HCT116 (cell line): ENCODE measurements around the gene CPM. TPM values are rescaled to one million over a fixed set of nuclear protein-coding genes. Genes with fewer than 3 reads are reported as not detected.

Source experiments
- ATAC-seq: fragments of 200-7000 bp; cut with Tn5 transposase; 2 replicates; pipeline ENCODE4 v1.9.1; 2020; ENCODE audit warnings: mild to moderate bottlenecking, moderate library complexity
- BruUV-seq: library from RNA; stranded (reverse); fragments of 400-500 nt; replicated peaks from 2 replicates; lab custom pipeline; 2021; lab: Mats Ljungman, UMichigan
- CTCF ChIA-PET: fragments of 300-600 bp; sonication (Branson Sonifier 250); formaldehyde crosslinking; loops from one replicate; lab custom pipeline; 2021; ENCODE audit warnings: antibody characterized with exemption; lab: Charles Lee
- POLR2A ChIA-PET: fragments of 300-600, 350-600 bp; sonication (Branson Sonifier 250); formaldehyde crosslinking; loops from one replicate; lab custom pipeline; 2021; ENCODE audit warnings: antibody characterized with exemption; lab: Charles Lee
- RAD21 ChIA-PET, 2 experiments: fragments of 300-600 bp; sonication (Branson Sonifier 250); formaldehyde crosslinking; loops; one replicate each; lab custom pipeline; 2023; ENCODE audit warnings: low total read pairs in 2 of 2; ENCODE audit not compliant: uncharacterized antibody in 2 of 2, unreplicated experiment in 2 of 2, low non-redundant PET in 1 of 2; lab: Charles Lee
- DNase-seq: peaks from one replicate; pipeline ENCODE4 v3.0.0-alpha.2; 2010; ENCODE audit warnings: low read depth, low spot score
- H2AFZ ChIP-seq: fragments of 200-600 bp; shearing (Covaris generic), sonication (generic); 2 replicates; pipeline ENCODE4 v1.6.1; 2017; ENCODE audit warnings: low read depth, mixed run types, mixed read lengths, antibody characterized with exemption, low read length; ENCODE audit not compliant: poor library complexity, severe bottlenecking
- H3K27ac ChIP-seq: 2 replicates; pipeline ENCODE4 v1.5.1; 2012; ENCODE audit warnings: low read depth, low read length
- H3K27me3 ChIP-seq: fragments of 200-600 bp; sonication (generic); 2 replicates; pipeline ENCODE4 v1.6.1; 2016; ENCODE audit warnings: mixed run types, low read length, mixed read lengths; ENCODE audit not compliant: insufficient read depth
- H3K36me3 ChIP-seq, 2 experiments: fragments of 200-500 bp in 1 of 2; fragments of 200-600 bp in 1 of 2; sonication (Bioruptor generic) in 1 of 2; sonication (generic) in 1 of 2; 2 replicates each; pipeline versions ENCODE4 v1.5.1 to v1.6.1; 2014 to 2016; ENCODE audit warnings: low read length in 2 of 2, inconsistent platforms in 1 of 2, mixed read lengths in 1 of 2, mixed run types in 1 of 2; ENCODE audit not compliant: insufficient read depth in 2 of 2, control insufficient read depth in 1 of 2
- H3K4me1 ChIP-seq, 2 experiments: fragments of 200-600 bp in 1 of 2; sonication (generic) in 1 of 2; 2 replicates each; pipeline versions ENCODE4 v1.5.1 to v1.6.1; 2012 to 2017; ENCODE audit warnings: low read length in 2 of 2, inconsistent platforms in 1 of 2, mild to moderate bottlenecking in 1 of 2, mixed read lengths in 1 of 2, mixed run types in 1 of 2, moderate library complexity in 1 of 2; ENCODE audit not compliant: insufficient read depth in 2 of 2, control insufficient read depth in 1 of 2
- H3K4me2 ChIP-seq: fragments of 200-600 bp; sonication (generic); 2 replicates; pipeline ENCODE4 v1.6.1; 2017; ENCODE audit warnings: mixed run types, low read length, mixed read lengths
- H3K4me3 ChIP-seq, 2 experiments: fragments of 200-600 bp in 1 of 2; sonication (generic) in 1 of 2; replicated peaks in 1 of 2; 2 replicates each; pipeline ENCODE4 v1.5.1; 2011 to 2016; ENCODE audit warnings: low read length in 2 of 2, control low read depth in 1 of 2, low read depth in 1 of 2, mild to moderate bottlenecking in 1 of 2, mixed read lengths in 1 of 2, mixed run types in 1 of 2
- H3K79me2 ChIP-seq: fragments of 200-600 bp; sonication (generic); 2 replicates; pipeline ENCODE4 v1.6.1; 2017; ENCODE audit warnings: mild to moderate bottlenecking, mixed run types, low read length, moderate library complexity, mixed read lengths; ENCODE audit not compliant: insufficient read depth
- H3K9ac ChIP-seq: fragments of 200-600 bp; sonication (generic); 2 replicates; pipeline ENCODE4 v1.6.1; 2016; ENCODE audit warnings: low read length, mixed read lengths
- H3K9me2 ChIP-seq: fragments of 200-600 bp; sonication (generic), shearing (Covaris generic); 2 replicates; pipeline ENCODE4 v1.6.1; 2017; ENCODE audit warnings: mixed run types, mild to moderate bottlenecking, moderate library complexity; ENCODE audit not compliant: insufficient read depth
- H3K9me3 ChIP-seq, 2 experiments: fragments of 200-500 bp in 1 of 2; fragments of 200-600 bp in 1 of 2; sonication (Bioruptor generic) in 1 of 2; sonication (generic) in 1 of 2; 2 replicates each; pipeline ENCODE4 v1.6.1; 2014 to 2017; ENCODE audit warnings: low read length in 2 of 2, mixed read lengths in 2 of 2, inconsistent platforms in 1 of 2, low read depth in 1 of 2, mild to moderate bottlenecking in 1 of 2, mixed run types in 1 of 2, moderate library complexity in 1 of 2; ENCODE audit not compliant: control insufficient read depth in 1 of 2, insufficient read depth in 1 of 2
- H4K20me1 ChIP-seq: fragments of 200-600 bp; sonication (generic), shearing (Covaris generic); 2 replicates; pipeline ENCODE4 v1.6.1; 2017; ENCODE audit warnings: mixed run types, mild to moderate bottlenecking, moderate library complexity; ENCODE audit not compliant: insufficient read depth
- CBX3 ChIP-seq: IDR thresholded peaks from 2 replicates; pipeline ENCODE4 v1.6.1; 2012; ENCODE audit warnings: low read depth
- EGR1 ChIP-seq: IDR thresholded peaks from 2 replicates; pipeline ENCODE4 v1.6.1; 2012; ENCODE audit warnings: low read depth
- EZH2phosphoT487 ChIP-seq: fragments of 200-600 bp; IDR thresholded peaks from 2 replicates; pipeline ENCODE4 v1.6.1; 2018; ENCODE audit warnings: antibody characterized with exemption, borderline replicate concordance
- JUND ChIP-seq: IDR thresholded peaks from 2 replicates; pipeline ENCODE4 v1.6.1; 2012
- POLR2AphosphoS5 ChIP-seq: IDR thresholded peaks from 2 replicates; pipeline ENCODE4 v1.6.1; 2011; ENCODE audit warnings: mild to moderate bottlenecking, low read depth, low read length, moderate library complexity
- RAD21 ChIP-seq: IDR thresholded peaks from 2 replicates; pipeline ENCODE4 v1.6.1; 2012; ENCODE audit warnings: low read depth, mild to moderate bottlenecking
- SIN3A ChIP-seq: IDR thresholded peaks from 2 replicates; pipeline ENCODE4 v1.6.1; 2012; ENCODE audit warnings: low read depth
- SRF ChIP-seq: IDR thresholded peaks from 2 replicates; pipeline ENCODE4 v1.6.1; 2012; ENCODE audit warnings: low read depth
- ZFX ChIP-seq: fragments of 450-650 bp; IDR thresholded peaks from 2 replicates; pipeline ENCODE4 v1.6.1; 2017
- intact Hi-C: fragments of 100-400 bp; cut with micrococcal nuclease; formaldehyde crosslinking; loops from 2 replicates; pipeline ENCODE4 v1.10.0; 2022
- total RNA-seq: library from RNA; stranded (reverse); gene quantifications from one replicate; pipeline ENCODE4 v1.2.1, GENCODE V29; 2021; ENCODE audit not compliant: unreplicated experiment
- TF ChIP-seq, protein P1 (sequence below), 3 experiments: fragments of 200-600 bp in 1 of 3; sonication (generic) in 1 of 3; IDR thresholded peaks in 2 of 3; conservative IDR thresholded peaks in 1 of 3; 2 replicates each; pipeline ENCODE4 v1.5.1; 2012 to 2017; ENCODE audit warnings: low read depth in 2 of 3, low read length in 2 of 3, antibody characterized with exemption in 1 of 3, borderline replicate concordance in 1 of 3, control low read depth in 1 of 3, mild to moderate bottlenecking in 1 of 3, mixed read lengths in 1 of 3, mixed run types in 1 of 3, moderate library complexity in 1 of 3; ENCODE audit not compliant: insufficient read depth in 1 of 3
- TF ChIP-seq, protein P2 (sequence below): IDR thresholded peaks from 2 replicates; pipeline ENCODE4 v1.6.1; 2011; ENCODE audit warnings: mild to moderate bottlenecking, low read length, moderate library complexity; ENCODE audit not compliant: insufficient replicate concordance; ENCODE audit errors: extremely low read depth
- TF ChIP-seq, protein P3 (sequence below): IDR thresholded peaks from 2 replicates; pipeline ENCODE4 v1.6.1; 2012; ENCODE audit warnings: low read depth

Gene CPM
- total RNA-seq, 1 experiment from 2014 or later: 5.3 TPM

DNA sequence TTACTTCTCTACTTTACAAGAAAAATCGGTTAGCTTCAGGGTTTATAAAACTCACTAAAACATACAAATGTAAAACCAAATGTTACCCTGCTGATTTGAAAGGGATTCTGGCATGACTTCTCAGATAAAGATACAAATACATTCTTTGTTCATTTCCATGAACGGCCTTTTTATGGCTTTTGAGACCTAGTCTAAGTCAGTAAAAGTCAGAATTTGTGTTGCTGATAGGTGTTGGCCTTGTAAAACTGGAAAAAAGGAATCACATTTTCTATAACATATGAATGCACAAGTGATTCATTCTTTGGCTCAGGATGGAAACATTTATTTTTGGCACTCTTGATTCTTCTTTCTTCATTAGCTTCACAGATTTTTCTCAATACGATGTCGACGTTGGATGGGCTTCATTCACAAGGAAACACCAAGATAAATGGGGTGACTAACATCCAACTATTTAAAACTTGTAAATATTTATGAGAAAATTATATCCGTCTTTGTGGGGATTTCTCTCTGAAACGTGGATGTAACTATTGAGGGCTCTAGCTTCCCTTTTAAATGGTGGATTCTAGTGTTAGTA, 27.0 kb upstream of the CPM start:
- ChIA-PET POLR2A (no interaction called here), RAD21 (no interaction called here), CTCF (no interaction called here)
- Histone ChIP-seq H3K27me3 (no peaks in the 10 kb centered on the region), H2AFZ (no peak overlapping the region), H3K4me3 (no peak overlapping the region), H3K4me1 (no peaks in the 10 kb centered on the region), H3K36me3 (no peaks in the 10 kb centered on the region), H3K9me3 (0 out of 4 replicates have a peak, but pooled peaks cover 4% of the 10 kb centered on the region in 2 experiments), H3K4me2 (no peak overlapping the region), H3K9ac (no peak overlapping the region), H3K9me2 (no peaks in the 10 kb centered on the region), H3K27ac (no peak overlapping the region), H3K79me2 (no peaks in the 10 kb centered on the region), H4K20me1 (no peaks in the 10 kb centered on the region)
- no TSS peak for BruUV-seq
- DNase-seq (no peak), ATAC-seq (no peak)
- intact Hi-C loops: no loop called here
- TF ChIP-seq SIN3A: no peak

DNA sequence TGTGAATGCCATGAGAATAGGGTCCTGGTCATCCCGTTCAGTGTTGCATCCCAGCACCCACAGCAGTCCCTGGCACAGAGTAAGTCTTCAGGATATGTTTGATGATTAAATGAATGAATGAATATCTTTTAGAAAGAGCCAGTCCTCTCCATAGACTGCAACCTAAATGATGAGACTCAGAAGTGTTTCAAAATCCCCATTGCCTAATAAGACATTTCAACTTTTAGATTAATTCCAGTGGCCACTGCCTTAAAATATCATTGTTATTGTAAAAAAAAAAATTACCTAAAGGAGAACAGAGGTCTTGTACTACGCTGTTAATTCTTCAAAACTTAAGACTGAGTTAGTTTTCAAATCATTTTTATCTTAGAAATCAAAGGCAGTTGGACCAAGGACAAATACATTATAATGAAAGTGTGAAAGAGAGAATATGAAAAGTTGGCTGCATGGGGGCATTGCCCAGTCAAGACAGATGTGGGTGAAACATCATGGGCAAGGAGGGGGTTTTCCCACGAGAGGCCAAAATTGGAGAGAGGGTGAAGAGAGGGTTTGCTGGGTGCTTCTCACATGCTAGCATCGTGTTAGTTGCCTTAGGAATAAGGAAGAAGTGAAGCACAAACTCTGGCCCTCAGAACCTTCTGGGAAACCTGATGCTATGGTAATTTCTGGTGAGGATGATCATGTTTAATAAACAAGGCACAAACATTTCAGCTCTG, 26.3 kb upstream of the CPM start:
- Histone ChIP-seq H3K27ac (no peak overlapping the region), H3K9me3 (0 out of 4 replicates have a peak, but pooled peaks cover 4% of the 10 kb centered on the region in 2 experiments), H4K20me1 (no peaks in the 10 kb centered on the region), H3K4me3 (no peak overlapping the region), H3K4me2 (no peak overlapping the region), H3K9me2 (no peaks in the 10 kb centered on the region), H3K4me1 (no peaks in the 10 kb centered on the region), H3K9ac (no peak overlapping the region), H3K27me3 (no peaks in the 10 kb centered on the region), H3K79me2 (no peaks in the 10 kb centered on the region), H2AFZ (no peak overlapping the region), H3K36me3 (no peaks in the 10 kb centered on the region)
- no peak for ATAC-seq
- no peak for DNase-seq
- CTCF ChIA-PET: no interaction called here
- POLR2A ChIA-PET: no interaction called here
- intact Hi-C loops: no loop called here
- BruUV-seq: no TSS peak
- RAD21 ChIA-PET: no interaction called here
- TF ChIP-seq, protein P1, sequence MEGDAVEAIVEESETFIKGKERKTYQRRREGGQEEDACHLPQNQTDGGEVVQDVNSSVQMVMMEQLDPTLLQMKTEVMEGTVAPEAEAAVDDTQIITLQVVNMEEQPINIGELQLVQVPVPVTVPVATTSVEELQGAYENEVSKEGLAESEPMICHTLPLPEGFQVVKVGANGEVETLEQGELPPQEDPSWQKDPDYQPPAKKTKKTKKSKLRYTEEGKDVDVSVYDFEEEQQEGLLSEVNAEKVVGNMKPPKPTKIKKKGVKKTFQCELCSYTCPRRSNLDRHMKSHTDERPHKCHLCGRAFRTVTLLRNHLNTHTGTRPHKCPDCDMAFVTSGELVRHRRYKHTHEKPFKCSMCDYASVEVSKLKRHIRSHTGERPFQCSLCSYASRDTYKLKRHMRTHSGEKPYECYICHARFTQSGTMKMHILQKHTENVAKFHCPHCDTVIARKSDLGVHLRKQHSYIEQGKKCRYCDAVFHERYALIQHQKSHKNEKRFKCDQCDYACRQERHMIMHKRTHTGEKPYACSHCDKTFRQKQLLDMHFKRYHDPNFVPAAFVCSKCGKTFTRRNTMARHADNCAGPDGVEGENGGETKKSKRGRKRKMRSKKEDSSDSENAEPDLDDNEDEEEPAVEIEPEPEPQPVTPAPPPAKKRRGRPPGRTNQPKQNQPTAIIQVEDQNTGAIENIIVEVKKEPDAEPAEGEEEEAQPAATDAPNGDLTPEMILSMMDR (IDR thresholded peaks at IDR 0.05 in 2 of 3, conservative IDR thresholded peaks at IDR 0.05 in 1 of 3; ENCODE audit: borderline replicate concordance in 1 of 3, insufficient read depth in 1 of 3, low read depth in 2 of 3, low read length in 2 of 3): no peak
- no peak for TF ChIP-seq EGR1
- TF ChIP-seq JUND: no peak
- TF ChIP-seq, protein P2, sequence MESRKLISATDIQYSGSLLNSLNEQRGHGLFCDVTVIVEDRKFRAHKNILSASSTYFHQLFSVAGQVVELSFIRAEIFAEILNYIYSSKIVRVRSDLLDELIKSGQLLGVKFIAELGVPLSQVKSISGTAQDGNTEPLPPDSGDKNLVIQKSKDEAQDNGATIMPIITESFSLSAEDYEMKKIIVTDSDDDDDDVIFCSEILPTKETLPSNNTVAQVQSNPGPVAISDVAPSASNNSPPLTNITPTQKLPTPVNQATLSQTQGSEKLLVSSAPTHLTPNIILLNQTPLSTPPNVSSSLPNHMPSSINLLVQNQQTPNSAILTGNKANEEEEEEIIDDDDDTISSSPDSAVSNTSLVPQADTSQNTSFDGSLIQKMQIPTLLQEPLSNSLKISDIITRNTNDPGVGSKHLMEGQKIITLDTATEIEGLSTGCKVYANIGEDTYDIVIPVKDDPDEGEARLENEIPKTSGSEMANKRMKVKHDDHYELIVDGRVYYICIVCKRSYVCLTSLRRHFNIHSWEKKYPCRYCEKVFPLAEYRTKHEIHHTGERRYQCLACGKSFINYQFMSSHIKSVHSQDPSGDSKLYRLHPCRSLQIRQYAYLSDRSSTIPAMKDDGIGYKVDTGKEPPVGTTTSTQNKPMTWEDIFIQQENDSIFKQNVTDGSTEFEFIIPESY: no peak
- TF ChIP-seq CBX3: no peak
- no peak for TF ChIP-seq RAD21
- TF ChIP-seq EZH2phosphoT487: no peak
- TF ChIP-seq, protein P3, sequence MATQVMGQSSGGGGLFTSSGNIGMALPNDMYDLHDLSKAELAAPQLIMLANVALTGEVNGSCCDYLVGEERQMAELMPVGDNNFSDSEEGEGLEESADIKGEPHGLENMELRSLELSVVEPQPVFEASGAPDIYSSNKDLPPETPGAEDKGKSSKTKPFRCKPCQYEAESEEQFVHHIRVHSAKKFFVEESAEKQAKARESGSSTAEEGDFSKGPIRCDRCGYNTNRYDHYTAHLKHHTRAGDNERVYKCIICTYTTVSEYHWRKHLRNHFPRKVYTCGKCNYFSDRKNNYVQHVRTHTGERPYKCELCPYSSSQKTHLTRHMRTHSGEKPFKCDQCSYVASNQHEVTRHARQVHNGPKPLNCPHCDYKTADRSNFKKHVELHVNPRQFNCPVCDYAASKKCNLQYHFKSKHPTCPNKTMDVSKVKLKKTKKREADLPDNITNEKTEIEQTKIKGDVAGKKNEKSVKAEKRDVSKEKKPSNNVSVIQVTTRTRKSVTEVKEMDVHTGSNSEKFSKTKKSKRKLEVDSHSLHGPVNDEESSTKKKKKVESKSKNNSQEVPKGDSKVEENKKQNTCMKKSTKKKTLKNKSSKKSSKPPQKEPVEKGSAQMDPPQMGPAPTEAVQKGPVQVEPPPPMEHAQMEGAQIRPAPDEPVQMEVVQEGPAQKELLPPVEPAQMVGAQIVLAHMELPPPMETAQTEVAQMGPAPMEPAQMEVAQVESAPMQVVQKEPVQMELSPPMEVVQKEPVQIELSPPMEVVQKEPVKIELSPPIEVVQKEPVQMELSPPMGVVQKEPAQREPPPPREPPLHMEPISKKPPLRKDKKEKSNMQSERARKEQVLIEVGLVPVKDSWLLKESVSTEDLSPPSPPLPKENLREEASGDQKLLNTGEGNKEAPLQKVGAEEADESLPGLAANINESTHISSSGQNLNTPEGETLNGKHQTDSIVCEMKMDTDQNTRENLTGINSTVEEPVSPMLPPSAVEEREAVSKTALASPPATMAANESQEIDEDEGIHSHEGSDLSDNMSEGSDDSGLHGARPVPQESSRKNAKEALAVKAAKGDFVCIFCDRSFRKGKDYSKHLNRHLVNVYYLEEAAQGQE: no peak
- TF ChIP-seq ZFX: no peak
- TF ChIP-seq SRF: no peak
- no peak for TF ChIP-seq POLR2AphosphoS5
